ENCODE measurements around the gene UBTFL1. TPM values are rescaled to one million over a fixed set of nuclear protein-coding genes. Genes with fewer than 3 reads are reported as not detected.
"Not testable (repeated sequence)": the region's sequence is repeated elsewhere in the genome, so short reads cannot be mapped to it uniquely, and the experiment has no call there.

The UBTFL1 gene
- not detected for total RNA-seq

DNA sequence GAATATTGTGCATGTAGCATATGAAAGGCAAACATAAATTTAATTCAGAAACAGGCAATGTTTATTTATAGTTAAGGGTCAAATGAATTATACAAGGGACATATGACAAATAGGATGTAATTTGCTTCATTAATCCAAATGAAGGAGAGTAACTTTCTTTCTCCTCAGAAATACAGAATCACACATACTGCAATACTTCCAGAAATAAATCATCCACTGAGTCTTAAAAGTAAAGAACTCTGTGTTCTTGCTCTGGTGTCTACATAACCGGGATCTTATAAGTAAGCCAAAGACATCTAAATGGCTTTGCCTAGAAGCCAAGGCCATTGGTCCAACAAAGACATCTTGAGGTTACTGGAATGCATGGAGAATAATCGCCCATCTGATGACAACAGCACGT lies at the start of gene UBTFL1:
TSS of gene UBTFL1 (plus strand) at position 301 of the 400 bp plus-strand sequence. CDS start at position 301, 0 bp downstream.
- H3K4me3 ChIP-seq (ENCODE audit: low read length in 3 of 3): not testable (repeated sequence)

GRCh38 chr11:90051591-90052209 lies 34.0 kb upstream of the UBTFL1 start:
- H3K27me3 ChIP-seq (ENCODE audit: control insufficient read depth in 3 of 3, insufficient read depth in 3 of 3, low read length in 3 of 3); H3K27ac ChIP-seq (ENCODE audit: low read depth, low read length); H3K36me3 ChIP-seq (ENCODE audit: control insufficient read depth in 3 of 3, insufficient read depth in 3 of 3, low read length in 3 of 3); H3K4me1 ChIP-seq (ENCODE audit: control insufficient read depth in 3 of 3, insufficient read depth in 3 of 3, low read length in 3 of 3); H3K4me3 ChIP-seq (ENCODE audit: low read length in 3 of 3); H3K9me3 ChIP-seq (ENCODE audit: control insufficient read depth in 3 of 3, low read length in 3 of 3); H3K9ac ChIP-seq (ENCODE audit: low read depth in 1 of 3, low read length in 3 of 3): not testable (repeated sequence)

More for the DNA sequence above, at the start of gene UBTFL1:
- not testable (repeated sequence) for H3K36me3 ChIP-seq (ENCODE audit: control insufficient read depth in 3 of 3, insufficient read depth in 3 of 3, low read length in 3 of 3); H3K4me1 ChIP-seq (ENCODE audit: control insufficient read depth in 3 of 3, insufficient read depth in 3 of 3, low read length in 3 of 3); H3K27ac ChIP-seq (ENCODE audit: low read depth, low read length); H3K9me3 ChIP-seq (ENCODE audit: control insufficient read depth in 3 of 3, low read length in 3 of 3); H3K9ac ChIP-seq (ENCODE audit: low read depth in 1 of 3, low read length in 3 of 3); H3K27me3 ChIP-seq (ENCODE audit: control insufficient read depth in 3 of 3, insufficient read depth in 3 of 3, low read length in 3 of 3)

- not testable (repeated sequence) for H3K36me3 ChIP-seq (ENCODE audit: control insufficient read depth in 3 of 3, insufficient read depth in 3 of 3, low read length in 3 of 3); H3K4me1 ChIP-seq (ENCODE audit: control insufficient read depth in 3 of 3, insufficient read depth in 3 of 3, low read length in 3 of 3); H3K9me3 ChIP-seq (ENCODE audit: control insufficient read depth in 3 of 3, low read length in 3 of 3); H3K27me3 ChIP-seq (ENCODE audit: control insufficient read depth in 3 of 3, insufficient read depth in 3 of 3, low read length in 3 of 3); H3K9ac ChIP-seq (ENCODE audit: low read depth in 1 of 3, low read length in 3 of 3); H3K27ac ChIP-seq (ENCODE audit: low read depth, low read length); H3K4me3 ChIP-seq (ENCODE audit: low read length in 3 of 3)
These were observed 33.4 kb upstream of the UBTFL1 start for GRCh38 chr11:90052311-90052710.

GRCh38 chr11:90053545-90053944 lies 32.2 kb upstream of the UBTFL1 start:
- not testable (repeated sequence) for H3K27me3 ChIP-seq (ENCODE audit: control insufficient read depth in 3 of 3, insufficient read depth in 3 of 3, low read length in 3 of 3); H3K9ac ChIP-seq (ENCODE audit: low read depth in 1 of 3, low read length in 3 of 3); H3K4me3 ChIP-seq (ENCODE audit: low read length in 3 of 3); H3K36me3 ChIP-seq (ENCODE audit: control insufficient read depth in 3 of 3, insufficient read depth in 3 of 3, low read length in 3 of 3); H3K27ac ChIP-seq (ENCODE audit: low read depth, low read length); H3K4me1 ChIP-seq (ENCODE audit: control insufficient read depth in 3 of 3, insufficient read depth in 3 of 3, low read length in 3 of 3); H3K9me3 ChIP-seq (ENCODE audit: control insufficient read depth in 3 of 3, low read length in 3 of 3)

DNA sequence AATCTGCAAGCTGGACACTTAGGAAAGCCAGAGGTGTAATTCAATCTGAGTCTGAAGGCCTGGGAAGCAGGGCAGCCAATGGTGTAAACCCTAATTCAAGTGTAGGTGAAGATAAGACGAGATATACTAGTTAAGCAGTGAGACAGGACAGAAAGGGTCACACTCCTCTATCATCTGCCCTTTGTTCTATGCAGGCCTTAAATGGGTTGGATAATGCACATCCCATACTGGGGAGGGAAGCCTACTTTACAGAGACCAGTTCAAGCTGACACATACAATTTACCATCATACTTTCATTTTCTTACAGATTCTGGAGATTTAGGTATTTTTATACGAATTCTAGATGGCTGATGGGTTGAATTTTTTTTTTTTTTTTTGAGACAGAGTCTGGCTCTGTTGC lies 3.0 kb downstream of the UBTFL1 start:
- H3K36me3 ChIP-seq (ENCODE audit: control insufficient read depth in 3 of 3, insufficient read depth in 3 of 3, low read length in 3 of 3); H3K27me3 ChIP-seq (ENCODE audit: control insufficient read depth in 3 of 3, insufficient read depth in 3 of 3, low read length in 3 of 3); H3K4me3 ChIP-seq (ENCODE audit: low read length in 3 of 3): not testable (repeated sequence)

GRCh38 chr11:90095230-90095924 lies 9.6 kb downstream of the UBTFL1 start:
- not testable (repeated sequence) for H3K36me3 ChIP-seq (ENCODE audit: control insufficient read depth in 3 of 3, insufficient read depth in 3 of 3, low read length in 3 of 3); H3K27me3 ChIP-seq (ENCODE audit: control insufficient read depth in 3 of 3, insufficient read depth in 3 of 3, low read length in 3 of 3); H3K9me3 ChIP-seq (ENCODE audit: control insufficient read depth in 3 of 3, low read length in 3 of 3); H3K4me3 ChIP-seq (ENCODE audit: low read length in 3 of 3); H3K4me1 ChIP-seq (ENCODE audit: control insufficient read depth in 3 of 3, insufficient read depth in 3 of 3, low read length in 3 of 3); H3K9ac ChIP-seq (ENCODE audit: low read depth in 1 of 3, low read length in 3 of 3); H3K27ac ChIP-seq (ENCODE audit: low read depth, low read length)

More for the DNA sequence above, 3.0 kb downstream of the UBTFL1 start:
- H3K4me1 ChIP-seq (ENCODE audit: control insufficient read depth in 3 of 3, insufficient read depth in 3 of 3, low read length in 3 of 3); H3K9ac ChIP-seq (ENCODE audit: low read depth in 1 of 3, low read length in 3 of 3); H3K9me3 ChIP-seq (ENCODE audit: control insufficient read depth in 3 of 3, low read length in 3 of 3); H3K27ac ChIP-seq (ENCODE audit: low read depth, low read length): not testable (repeated sequence)

- not testable (repeated sequence) for H3K36me3 ChIP-seq (ENCODE audit: control insufficient read depth in 3 of 3, insufficient read depth in 3 of 3, low read length in 3 of 3); H3K27ac ChIP-seq (ENCODE audit: low read depth, low read length); H3K27me3 ChIP-seq (ENCODE audit: control insufficient read depth in 3 of 3, insufficient read depth in 3 of 3, low read length in 3 of 3); H3K4me1 ChIP-seq (ENCODE audit: control insufficient read depth in 3 of 3, insufficient read depth in 3 of 3, low read length in 3 of 3); H3K4me3 ChIP-seq (ENCODE audit: low read length in 3 of 3); H3K9me3 ChIP-seq (ENCODE audit: control insufficient read depth in 3 of 3, low read length in 3 of 3); H3K9ac ChIP-seq (ENCODE audit: low read depth in 1 of 3, low read length in 3 of 3)
These were observed 12.5 kb downstream of the UBTFL1 start for GRCh38 chr11:90098261-90098660.

DNA sequence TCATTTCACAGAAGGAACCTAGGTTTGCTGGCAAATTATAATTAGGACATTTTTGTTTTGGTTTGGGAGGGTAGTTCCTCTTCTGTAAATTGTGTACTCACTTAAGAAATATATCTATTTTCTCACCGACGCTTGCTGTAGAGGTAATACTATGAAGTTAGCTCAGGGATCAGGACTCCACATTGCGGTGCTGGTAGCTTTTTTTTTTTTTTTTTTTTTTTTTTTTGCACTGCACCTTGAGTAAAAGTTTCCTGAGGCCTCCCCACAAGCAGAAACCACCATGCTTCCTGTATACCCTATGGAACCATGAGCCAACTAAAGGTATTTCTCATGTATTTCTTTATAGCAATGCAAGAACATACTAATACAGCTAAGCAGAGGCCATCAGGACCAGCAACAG lies 14.7 kb downstream of the UBTFL1 start:
- no peak overlapping the region for H3K9ac ChIP-seq (ENCODE audit: low read depth in 1 of 3, low read length in 3 of 3)
- H3K27ac ChIP-seq (ENCODE audit: low read depth, low read length): no peak overlapping the region
- H3K36me3 ChIP-seq (ENCODE audit: control insufficient read depth in 3 of 3, insufficient read depth in 3 of 3, low read length in 3 of 3): no peaks in the 10 kb centered on the region
- H3K4me1 ChIP-seq (ENCODE audit: control insufficient read depth in 3 of 3, insufficient read depth in 3 of 3, low read length in 3 of 3): no peaks in the 10 kb centered on the region
- H3K4me3 ChIP-seq (ENCODE audit: low read length in 3 of 3): no peak overlapping the region
- no peaks in the 10 kb centered on the region for H3K27me3 ChIP-seq (ENCODE audit: control insufficient read depth in 3 of 3, insufficient read depth in 3 of 3, low read length in 3 of 3)
- H3K9me3 ChIP-seq (ENCODE audit: control insufficient read depth in 3 of 3, low read length in 3 of 3): no peaks in the 10 kb centered on the region

GRCh38 chr11:90113541-90113940 lies 27.8 kb downstream of the UBTFL1 start:
- Histone ChIP-seq H3K27ac (ENCODE audit: low read depth, low read length) (no peak overlapping the region), H3K9me3 (ENCODE audit: control insufficient read depth in 3 of 3, low read length in 3 of 3) (no peaks in the 10 kb centered on the region), H3K4me1 (ENCODE audit: control insufficient read depth in 3 of 3, insufficient read depth in 3 of 3, low read length in 3 of 3) (no peaks in the 10 kb centered on the region), H3K4me3 (ENCODE audit: low read length in 3 of 3) (no peak overlapping the region), H3K27me3 (ENCODE audit: control insufficient read depth in 3 of 3, insufficient read depth in 3 of 3, low read length in 3 of 3) (no peaks in the 10 kb centered on the region), H3K36me3 (ENCODE audit: control insufficient read depth in 3 of 3, insufficient read depth in 3 of 3, low read length in 3 of 3) (no peaks in the 10 kb centered on the region), H3K9ac (ENCODE audit: low read depth in 1 of 3, low read length in 3 of 3) (no peak overlapping the region)

DNA sequence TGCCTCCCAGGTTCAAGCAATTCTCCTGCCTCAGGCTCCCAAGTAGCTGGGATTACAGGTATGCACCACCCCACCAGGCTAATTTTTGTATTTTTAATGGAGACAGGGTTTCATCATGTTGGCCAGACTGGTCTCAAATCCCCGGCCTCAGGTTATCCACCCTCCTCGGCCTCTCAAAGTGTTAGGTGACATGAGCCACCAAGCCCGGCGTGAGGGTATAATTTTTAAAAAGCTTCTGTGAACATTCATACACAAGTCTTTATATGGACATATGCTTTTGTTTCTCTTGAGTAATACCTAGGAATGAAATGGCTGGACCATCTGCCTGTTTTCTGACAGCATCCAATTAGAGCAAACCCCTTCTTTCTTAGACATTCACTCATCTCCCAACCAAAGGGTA lies 34.4 kb downstream of the UBTFL1 start:
- H3K4me3 ChIP-seq (ENCODE audit: low read length in 3 of 3): no peak overlapping the region
- H3K9me3 ChIP-seq (ENCODE audit: control insufficient read depth in 3 of 3, low read length in 3 of 3): no peaks in the 10 kb centered on the region
- H3K4me1 ChIP-seq (ENCODE audit: control insufficient read depth in 3 of 3, insufficient read depth in 3 of 3, low read length in 3 of 3): no peaks in the 10 kb centered on the region
- no peak overlapping the region for H3K9ac ChIP-seq (ENCODE audit: low read depth in 1 of 3, low read length in 3 of 3)
- H3K27me3 ChIP-seq (ENCODE audit: control insufficient read depth in 3 of 3, insufficient read depth in 3 of 3, low read length in 3 of 3): no peaks in the 10 kb centered on the region
- H3K36me3 ChIP-seq (ENCODE audit: control insufficient read depth in 3 of 3, insufficient read depth in 3 of 3, low read length in 3 of 3): no peaks in the 10 kb centered on the region
- no peak overlapping the region for H3K27ac ChIP-seq (ENCODE audit: low read depth, low read length)
